GM19351 (cell line): Measurements from ENCODE around the gene FRS2.

Source experiments
- ATAC-seq: cut with Tn5 transposase; IDR thresholded peaks from one replicate; pipeline ENCODE4 v1.9.1; 2021; ENCODE audit warnings: mild to moderate bottlenecking, moderate library complexity; ENCODE audit not compliant: unreplicated experiment

Gene FRS2

DNA sequence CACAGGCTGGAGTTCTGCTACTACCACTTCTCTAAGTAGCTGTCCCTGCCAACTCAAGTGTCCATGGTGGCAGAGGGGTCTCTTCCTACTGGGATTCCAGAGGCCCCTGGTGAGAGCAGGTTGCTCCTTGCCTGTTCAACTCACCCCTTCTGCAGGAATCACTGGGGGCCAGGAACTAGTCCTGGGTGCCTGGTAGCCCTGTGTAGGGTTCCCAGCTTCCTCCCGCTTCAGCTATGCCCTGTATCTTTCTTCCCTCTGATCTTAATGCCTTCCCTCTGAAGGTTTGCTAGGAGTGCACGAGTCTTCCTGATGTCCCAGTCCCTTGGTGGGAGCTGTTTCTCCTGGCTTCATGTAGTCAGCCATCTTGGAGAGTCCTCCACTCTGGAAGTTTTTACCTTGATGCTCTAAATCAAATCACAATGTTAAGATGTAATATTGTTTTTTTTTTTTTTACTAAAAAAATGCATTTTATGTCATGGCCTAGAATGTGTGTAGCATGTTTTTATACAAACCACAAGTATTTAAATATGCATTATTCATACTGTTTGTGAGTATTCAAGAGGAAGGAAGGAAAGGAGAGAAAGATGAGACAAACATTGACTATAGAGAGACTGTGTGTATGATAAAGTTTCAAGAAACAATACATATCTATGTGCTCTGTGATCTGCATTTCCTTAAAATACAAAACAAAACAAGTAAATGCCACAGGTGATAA is 54.7 kb downstream of the FRS2 start:
- ATAC-seq: no peak

DNA sequence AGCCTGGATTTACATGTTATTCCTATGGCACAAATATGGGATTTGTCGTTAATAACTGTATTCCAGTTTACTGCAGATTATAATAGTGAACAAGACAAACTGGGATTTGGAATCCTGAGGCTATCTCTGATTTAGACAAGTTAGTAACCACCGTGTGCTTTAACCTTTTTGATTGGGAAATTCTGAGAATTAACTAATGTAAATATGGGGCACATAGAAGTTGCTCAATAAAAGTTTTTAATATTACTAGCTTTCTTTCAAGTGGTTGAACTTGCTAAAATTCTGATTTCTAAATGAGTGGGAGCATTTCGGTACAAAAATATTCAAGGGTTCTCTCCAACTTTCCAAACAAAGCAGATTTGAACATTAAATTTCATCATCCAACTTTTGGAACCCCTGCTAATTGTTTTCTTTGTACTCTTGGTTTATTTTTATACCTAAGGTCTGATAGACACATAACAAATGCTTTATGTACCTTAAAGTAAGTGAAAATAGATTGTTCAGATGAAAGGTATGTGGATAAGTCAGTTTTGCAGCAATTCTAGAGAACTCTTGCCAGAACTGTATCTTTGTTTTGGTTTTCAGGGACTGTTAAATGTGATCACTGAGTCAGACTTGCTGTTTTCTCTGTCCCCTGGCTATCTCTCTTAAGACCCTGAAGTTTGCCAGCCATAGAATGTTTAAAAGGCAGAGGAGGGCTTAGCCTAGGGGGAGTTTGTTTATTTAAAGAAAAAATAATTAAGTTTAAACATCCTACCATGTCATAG is 57.5 kb downstream of the FRS2 start:
- ATAC-seq: no peak

DNA sequence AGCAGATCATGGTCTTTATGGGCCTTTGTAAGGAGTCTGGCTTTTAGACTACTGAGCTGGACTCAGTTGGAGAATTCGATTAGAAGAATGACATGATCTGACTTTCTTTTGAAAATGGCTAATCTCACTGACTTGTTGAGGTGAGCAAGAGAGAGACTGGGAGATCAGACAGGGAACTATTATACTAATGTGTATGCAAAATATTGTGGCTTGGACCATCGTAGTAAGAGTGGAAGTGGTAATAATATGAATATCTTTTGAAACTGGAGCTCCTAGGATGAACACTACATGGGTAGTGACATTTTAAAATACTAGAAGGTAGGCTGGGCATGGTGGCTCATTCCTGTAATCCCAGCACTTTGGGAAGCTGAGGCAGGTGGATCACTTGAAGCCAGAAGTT is 58.8 kb downstream of the FRS2 start:
- peak; percentile 70 for ATAC-seq

DNA sequence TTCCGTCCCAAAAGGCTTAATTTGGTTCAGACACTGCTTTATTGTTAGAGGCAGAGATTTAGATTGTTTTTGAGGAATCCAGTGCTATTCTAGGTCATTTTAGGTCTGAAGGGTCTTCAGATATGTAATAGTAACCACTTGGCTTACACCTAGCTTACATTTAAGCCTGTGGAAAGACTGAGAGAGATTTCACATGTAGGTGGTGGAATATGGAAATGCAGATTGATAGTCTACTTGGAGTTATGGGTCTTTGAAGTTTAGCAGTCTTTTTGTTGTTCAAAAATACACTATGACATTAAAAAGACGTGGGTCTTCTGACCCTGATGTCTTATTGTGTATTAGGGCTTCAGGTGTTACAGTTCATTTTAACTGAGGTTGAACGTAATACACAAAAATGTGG is 63.7 kb downstream of the FRS2 start:
- ATAC-seq: no peak

DNA sequence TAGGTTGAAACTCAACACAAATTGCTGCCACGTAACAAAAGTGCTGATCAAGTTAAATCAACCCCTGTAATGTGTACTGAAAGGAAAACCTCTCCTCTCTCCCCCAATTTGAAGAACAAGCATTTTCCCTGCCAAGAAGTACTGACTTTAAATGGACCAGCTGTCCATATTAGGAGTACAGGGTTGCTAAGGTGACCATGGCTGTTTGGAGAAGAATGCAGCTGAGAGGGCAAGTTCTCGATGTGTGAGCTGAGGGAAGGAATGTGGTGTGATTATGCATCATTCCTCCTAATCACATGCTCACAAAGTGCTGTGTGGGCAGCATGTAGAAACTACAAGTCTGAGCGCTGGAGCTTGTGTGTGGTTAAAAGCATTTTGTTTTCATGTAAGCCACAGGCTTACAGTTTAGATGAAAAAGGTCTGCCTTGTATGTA is 64.2 kb downstream of the FRS2 start:
- peak; percentile 99 for ATAC-seq

DNA sequence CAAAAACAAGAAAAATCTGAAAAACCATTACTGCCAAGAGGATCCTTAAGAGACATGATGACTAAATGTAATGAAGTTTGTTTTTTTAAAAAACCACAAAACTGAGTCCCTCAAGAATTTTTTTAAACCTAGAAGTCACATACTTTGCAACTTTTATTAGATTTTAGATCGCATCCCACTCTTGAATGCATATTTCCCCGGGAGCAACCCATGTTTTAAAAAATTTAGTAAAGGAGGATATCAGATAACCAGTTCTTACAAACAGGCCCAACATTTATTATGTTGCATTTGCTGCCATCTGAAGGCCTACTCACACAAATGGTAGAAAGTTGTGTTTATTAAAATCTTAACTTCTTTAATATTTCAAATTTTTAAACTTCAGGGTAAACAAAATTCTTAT is 70.8 kb downstream of the FRS2 start:
- no peak for ATAC-seq

DNA sequence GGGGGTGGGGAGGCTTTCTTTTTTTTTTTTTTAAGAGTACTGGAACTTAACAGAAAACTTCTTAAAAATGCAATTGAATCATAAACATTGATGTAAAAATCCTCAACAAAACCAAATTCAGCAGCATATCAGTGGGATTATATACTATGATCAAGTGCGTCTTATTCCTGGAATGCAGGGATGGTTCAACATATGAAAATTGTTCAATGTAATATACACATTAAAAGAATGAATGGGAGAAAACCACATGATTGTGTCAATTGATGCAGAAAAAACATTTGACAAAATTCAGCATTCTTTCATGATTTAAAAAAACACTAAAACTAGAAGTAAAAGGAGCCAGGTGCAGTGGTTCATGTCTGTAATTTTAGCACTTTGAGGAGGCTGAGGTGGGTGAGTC is 73.9 kb downstream of the FRS2 start:
- ATAC-seq: no peak

DNA sequence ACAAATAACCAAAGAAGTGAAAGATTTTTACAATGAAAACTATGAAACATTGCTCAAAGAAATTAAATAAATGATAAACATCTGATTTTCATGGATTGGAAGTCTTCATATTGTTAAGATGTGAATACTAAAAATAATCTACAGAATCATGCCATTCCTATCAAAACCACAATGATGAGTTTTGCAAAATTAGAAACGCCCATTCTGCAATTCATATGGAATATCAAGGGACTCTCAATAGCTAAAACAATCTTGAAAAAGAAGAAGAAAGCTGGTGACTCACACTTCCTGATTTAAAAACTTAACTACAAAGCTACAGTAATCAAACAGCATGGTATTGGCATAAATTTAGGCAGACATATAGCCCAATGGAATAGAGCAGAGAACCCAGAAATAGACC is 74.9 kb downstream of the FRS2 start:
- ATAC-seq: no peak

DNA sequence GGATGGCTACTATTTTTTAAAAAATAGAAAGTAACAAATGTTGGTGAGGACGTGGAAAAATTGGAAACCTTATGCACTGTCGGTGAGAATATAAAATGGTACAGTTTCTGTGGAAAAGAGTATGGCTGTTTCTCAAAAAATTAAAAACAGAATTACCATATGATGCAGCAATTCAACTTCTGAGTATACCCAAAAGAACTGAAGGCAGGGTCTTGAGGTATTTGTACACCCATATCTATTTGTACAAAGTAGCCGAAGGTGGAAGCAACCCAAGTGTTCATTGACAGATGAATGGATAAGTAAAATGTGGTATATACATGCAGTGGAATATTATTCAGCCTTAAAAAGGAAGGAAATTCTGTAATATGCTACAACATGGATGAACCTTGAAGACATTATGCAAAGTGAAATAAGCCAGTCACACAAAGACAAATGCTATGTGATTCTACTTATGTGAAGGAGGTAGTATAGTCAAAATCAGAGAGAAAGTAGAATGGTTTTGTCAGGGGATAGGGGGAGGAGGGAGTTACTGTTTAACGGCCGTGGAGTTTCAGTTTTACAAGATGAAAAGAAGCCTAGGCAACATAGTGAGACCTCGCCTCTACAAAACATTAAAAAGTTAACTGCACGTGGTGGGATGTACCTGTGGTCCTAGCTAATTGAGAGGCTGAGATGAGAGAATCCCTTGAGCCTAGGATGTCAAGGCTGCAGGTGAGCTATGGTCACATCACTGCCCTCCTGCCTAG is 76.7 kb downstream of the FRS2 start:
- peak; percentile 65 for ATAC-seq

DNA sequence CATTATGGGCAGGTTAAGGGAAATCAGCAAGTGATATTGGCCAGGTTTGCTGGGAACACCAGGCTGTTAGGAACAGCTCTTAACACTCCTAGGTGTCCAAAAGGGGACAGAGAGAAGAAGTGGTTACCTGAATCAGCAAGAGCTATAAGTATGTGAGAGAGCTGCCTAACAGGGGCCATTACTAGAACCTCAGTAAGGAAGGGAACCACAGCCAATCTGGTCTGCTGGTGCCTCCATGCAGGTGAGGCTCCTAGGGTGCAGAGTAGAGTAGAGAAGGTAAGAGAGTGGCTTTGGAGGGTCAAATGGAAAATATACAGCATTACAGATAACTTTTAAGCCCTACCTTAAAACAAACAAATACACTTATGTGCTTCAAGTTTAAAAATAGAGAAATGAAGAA is 78.5 kb downstream of the FRS2 start:
- ATAC-seq: no peak

DNA sequence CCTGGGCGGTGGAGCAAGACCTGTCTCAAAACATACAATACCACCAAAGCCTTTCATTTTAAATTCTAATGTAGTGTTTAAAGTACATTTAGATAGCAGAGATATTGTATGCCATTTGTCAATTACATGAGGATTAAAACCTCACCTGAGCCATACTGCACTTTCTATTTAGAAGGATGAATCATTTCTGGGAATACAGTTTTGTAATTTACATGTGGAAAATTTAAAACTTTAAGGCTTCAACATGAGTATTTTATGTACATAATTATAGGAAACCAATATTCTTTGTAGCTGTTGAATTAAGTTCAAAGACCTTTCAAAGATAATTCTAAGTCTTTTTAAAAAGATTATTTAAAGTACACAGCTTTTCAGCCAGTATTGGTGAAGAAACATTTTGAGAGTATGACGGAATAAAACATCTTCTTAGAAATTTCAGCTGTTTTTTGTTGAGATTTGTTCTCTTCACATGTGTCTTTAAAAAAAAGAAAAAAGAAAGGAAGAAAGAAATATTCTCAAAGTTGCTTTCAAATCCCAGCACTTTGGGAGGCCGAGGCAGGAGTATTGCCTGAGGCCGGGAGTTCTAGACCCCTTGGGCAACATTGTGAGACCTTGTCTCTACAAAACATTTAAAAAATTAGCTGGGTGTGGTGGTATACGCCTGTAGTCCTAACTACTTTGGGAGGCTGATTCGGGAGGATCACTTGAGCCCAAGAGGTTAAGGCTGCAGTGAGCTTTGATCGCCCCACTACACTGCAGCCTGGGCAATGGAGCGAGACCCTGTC is 80.6 kb downstream of the FRS2 start:
- no peak for ATAC-seq

DNA sequence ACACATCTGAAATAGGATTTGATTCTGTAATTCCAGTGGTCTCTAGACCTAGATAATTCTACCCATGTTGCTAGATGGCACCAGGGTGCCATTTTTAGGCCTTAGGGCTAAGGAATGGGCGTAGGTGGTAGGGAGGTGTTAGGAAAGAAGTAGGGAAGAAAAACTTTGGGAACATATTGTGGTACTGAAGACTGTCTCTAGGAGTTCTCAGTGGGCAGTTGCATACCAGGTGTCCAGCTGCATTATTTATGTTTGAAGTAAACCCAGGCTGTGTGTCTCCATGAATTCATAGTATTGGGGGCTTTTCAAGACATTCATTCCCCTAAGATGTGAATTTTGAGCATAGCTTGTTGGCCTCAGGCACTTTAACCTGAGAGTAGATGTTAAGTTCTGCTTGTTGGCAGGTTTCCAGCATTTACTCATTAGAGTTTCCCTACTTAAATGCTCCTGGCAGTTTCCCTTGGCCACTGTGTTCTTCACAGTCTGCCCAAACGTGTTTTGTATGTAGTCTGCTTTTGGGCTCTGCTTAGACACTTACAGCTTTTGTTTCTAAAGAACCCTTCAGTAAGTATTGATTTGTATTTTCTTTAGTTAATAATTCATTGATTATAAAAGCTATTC is 83.5 kb downstream of the FRS2 start:
- ATAC-seq: no peak

DNA sequence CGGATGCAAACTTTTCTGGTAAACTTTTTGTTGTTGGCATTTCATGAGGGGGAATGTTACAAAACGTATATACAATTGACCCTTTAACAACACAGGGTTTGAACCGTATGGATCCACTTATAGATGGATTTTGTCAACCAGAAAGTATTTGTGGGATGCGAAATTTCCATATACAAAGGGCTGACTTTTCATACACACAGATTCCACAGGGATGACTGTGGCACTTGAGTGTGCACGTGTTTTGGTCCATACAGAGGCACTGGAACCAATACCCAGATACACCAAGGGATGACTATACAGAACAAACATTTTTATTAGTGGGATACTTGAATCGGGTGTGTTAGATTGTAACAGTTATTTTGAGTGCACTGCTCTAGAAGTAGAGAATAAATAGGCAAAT is 85.3 kb downstream of the FRS2 start:
- no peak for ATAC-seq

DNA sequence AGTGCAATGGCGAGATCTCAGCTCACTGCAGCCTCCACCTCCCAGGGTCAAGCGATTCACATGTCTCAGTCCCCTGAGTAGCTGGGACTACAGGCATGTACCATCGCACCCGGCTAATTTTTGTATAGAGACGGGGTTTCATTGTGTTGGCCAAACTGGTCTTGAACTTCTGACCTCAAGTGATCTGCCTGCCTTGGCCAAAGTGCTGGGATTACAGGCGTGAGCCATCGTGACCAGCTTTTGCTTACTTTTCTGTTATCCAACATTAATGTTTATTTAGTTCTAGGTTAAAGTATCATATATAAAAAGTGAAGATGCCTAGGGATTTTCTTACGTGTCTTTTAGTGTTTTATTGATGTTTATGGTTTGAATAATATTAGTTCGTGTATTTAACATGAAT is 86.2 kb downstream of the FRS2 start:
- no peak for ATAC-seq

DNA sequence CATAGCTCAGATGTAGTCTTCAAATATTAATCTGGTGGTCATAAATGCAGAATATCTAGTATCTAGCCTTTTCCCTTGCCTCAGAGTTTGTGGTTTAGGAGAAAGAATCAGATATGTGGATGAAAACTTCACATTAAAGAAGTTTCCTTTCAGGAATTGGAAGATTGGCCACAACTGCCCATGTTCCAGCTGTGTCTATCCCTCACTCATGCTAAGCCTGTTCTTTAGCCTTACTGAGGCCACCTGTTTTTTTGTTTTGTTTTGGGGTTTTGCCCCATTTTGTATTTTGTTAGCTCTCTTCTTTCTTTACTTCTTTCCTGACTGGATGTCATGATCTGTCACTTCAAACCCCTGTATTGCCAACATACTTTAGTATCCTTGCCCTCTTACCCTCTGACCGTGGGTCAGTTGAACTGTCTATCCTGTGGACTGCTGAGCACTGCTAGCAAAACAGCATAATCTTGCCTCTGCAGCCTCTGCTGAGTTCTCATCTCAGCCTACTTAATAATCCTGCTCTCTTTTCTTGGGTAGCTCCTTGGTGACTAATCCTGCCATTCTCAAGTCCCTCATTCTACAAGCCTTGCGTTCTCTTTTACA is 93.1 kb downstream of the FRS2 start:
- no peak for ATAC-seq

DNA sequence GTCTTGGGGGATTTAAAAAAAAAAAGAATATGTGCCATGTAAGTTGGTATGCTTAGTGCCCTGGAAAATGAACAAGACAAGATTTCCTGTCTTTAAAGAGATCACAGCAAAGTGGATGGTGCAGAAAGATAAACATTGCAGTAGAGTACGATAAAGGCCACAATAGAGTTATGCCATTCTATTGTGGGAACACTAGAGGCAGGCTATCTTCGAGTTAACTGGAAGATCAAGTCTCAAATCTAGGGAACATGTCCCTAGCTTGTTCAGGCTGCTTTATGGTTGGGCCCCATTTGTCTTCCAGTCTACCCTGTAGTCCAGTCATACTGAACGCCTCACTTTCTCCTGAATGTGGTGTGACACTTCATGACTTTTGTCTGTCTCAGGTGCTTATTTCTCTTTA is 96.4 kb downstream of the FRS2 start:
- no peak for ATAC-seq

DNA sequence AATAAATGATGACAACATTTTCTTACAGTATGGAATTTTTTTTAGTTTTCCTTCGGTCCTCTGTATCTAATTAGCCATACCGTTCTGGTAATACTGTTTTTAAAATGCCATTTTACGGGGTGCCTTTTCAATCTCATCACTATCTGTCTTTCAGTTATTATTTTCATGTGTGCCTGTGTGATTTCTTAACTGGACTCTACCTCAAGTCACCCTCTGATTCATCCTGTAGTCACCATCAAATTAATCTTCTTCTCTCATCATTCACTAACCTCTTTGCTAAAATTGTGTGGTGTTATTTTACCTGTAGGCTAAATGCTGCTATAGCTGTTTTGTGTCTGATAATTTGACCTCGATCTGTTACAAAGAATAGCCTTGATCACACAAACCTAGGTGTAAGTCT is 99.0 kb downstream of the FRS2 start:
- no peak for ATAC-seq

DNA sequence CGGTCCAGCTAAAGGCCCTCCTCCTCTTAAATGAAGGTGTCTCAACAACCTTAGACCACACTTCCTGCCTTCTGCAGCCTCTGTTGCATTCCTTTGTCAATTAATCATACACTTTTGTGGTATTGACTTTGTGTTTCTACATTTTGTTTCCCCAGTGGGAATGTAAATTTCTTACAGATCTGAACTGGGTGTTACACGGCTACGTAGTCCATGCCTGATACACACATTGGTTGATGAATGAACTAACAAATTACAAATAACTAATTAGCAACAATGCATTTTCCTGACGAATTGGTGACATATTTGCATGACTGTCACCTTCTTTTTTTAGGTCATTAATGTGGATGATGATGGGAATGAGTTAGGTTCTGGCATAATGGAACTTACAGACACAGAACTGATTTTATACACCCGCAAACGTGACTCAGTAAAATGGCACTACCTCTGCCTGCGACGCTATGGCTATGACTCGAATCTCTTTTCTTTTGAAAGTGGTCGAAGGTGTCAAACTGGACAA is 99.9 kb downstream of the FRS2 start:
- no peak for ATAC-seq

DNA sequence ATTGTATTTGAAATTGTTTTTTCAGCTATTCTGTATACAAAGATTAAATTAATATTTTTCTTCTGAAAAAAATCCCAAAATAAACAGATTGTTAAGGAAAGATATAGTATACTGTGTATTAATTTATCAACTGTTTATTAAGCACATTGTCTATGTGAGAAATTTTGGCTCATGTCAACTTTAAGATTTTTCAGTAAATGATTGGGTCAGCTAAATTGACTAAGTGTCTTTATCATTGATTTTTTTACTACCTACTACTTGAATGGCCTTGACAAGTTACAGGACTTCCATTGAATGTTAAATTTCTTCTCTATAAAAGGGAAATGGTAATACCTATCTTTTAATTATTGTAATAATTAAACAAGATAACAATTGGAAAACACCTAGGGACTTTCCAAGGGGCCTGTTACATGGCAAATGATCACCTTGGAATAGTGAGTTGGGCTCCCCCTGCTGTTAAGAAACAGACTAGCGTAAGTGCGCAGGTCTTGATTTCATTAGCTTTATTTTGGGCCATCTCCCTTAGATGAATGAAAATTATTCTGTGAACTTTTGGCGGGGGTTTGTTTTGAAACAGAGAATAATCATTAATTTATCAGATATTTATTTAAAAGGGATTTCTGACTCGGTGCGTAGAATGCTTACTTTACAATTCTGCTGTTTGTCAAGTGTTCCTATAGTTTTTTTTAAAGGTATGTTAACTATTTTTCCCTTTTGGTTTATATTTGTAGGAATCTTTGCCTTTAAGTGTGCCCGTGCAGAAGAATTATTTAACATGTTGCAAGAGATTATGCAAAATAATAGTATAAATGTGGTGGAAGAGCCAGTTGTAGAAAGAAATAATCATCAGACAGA is 100.6 kb downstream of the FRS2 start:
- peak; percentile 82 for ATAC-seq
